SK-N-MC (cell line): ENCODE measurements around the gene PRTN3.

Experiments
- EZH2 ChIP-seq: fragments of 200-600 bp; sonication (generic); IDR thresholded peaks from one replicate; pipeline ENCODE4 v1.6.1; 2017; ENCODE audit warnings: antibody characterized with exemption
- FOXP2 ChIP-seq: optimal IDR thresholded peaks from 2 replicates; pipeline ENCODE3; 2011; ENCODE audit warnings: mild to moderate bottlenecking, moderate library complexity; ENCODE audit not compliant: insufficient read depth; ENCODE audit errors: extremely low read length, control extremely low read depth
- POLR2AphosphoS5 ChIP-seq: IDR thresholded peaks from 2 replicates; pipeline ENCODE4 v1.6.1; 2012; ENCODE audit warnings: mild to moderate bottlenecking, low read depth, low read length, borderline replicate concordance

- TF ChIP-seq POLR2AphosphoS5, result no peak
- TF ChIP-seq EZH2, result no peak
- TF ChIP-seq FOXP2, result no peak
Observed at GRCh38 chr19:897442-898039, 56.7 kb downstream of the PRTN3 start.
